Mucosa of stomach (tissue), 1 donor: ENCODE measurements around the gene DDX46.

Experiments used
- H3K27me3 ChIP-seq: one replicate; pipeline ENCODE4 v1.7.0; 2013; ENCODE audit warnings: mild to moderate bottlenecking, low read length; ENCODE audit not compliant: control insufficient read depth, insufficient read depth
- H3K36me3 ChIP-seq: one replicate; pipeline ENCODE4 v1.7.0; 2013; ENCODE audit warnings: low read length; ENCODE audit not compliant: control insufficient read depth, insufficient read depth
- H3K4me1 ChIP-seq: one replicate; pipeline ENCODE4 v1.7.0; 2013; ENCODE audit warnings: mild to moderate bottlenecking, low read length; ENCODE audit not compliant: control insufficient read depth, insufficient read depth
- H3K4me3 ChIP-seq: one replicate; pipeline ENCODE4 v1.7.0; 2013; ENCODE audit warnings: low read length
- H3K9ac ChIP-seq: one replicate; pipeline ENCODE4 v1.7.0; 2013; ENCODE audit warnings: mild to moderate bottlenecking, low read length, moderate library complexity
- H3K9me3 ChIP-seq: one replicate; pipeline ENCODE4 v1.7.0; 2013; ENCODE audit warnings: mild to moderate bottlenecking, low read length, moderate library complexity; ENCODE audit not compliant: control insufficient read depth
- donor health status: Pancreatic carcinoma.

Gene DDX46

GRCh38 chr5:134792286-134792685 lies 33.7 kb downstream of the DDX46 start:
- no peak overlapping the region for H3K9ac ChIP-seq
- H3K36me3 ChIP-seq, result no peaks in the 10 kb centered on the region
- no peaks in the 10 kb centered on the region for H3K4me1 ChIP-seq
- H3K4me3 ChIP-seq, result no peak overlapping the region
- H3K27me3 ChIP-seq, result no peaks in the 10 kb centered on the region
- no peaks in the 10 kb centered on the region for H3K9me3 ChIP-seq

GRCh38 chr5:134793111-134793510 lies 34.5 kb downstream of the DDX46 start:
- no peak overlapping the region for H3K4me3 ChIP-seq
- no peaks in the 10 kb centered on the region for H3K27me3 ChIP-seq
- H3K9ac ChIP-seq, result no peak overlapping the region
- no peaks in the 10 kb centered on the region for H3K36me3 ChIP-seq
- no peaks in the 10 kb centered on the region for H3K9me3 ChIP-seq
- no peaks in the 10 kb centered on the region for H3K4me1 ChIP-seq

GRCh38 chr5:134794082-134794481 lies 35.5 kb downstream of the DDX46 start:
- Histone ChIP-seq H3K27me3 (no peaks in the 10 kb centered on the region), H3K4me3 (no peak overlapping the region), H3K36me3 (no peaks in the 10 kb centered on the region), H3K4me1 (no peaks in the 10 kb centered on the region), H3K9ac (no peak overlapping the region), H3K9me3 (no peaks in the 10 kb centered on the region)

- Histone ChIP-seq H3K9ac (no peak overlapping the region), H3K4me1 (no peaks in the 10 kb centered on the region), H3K36me3 (no peaks in the 10 kb centered on the region), H3K4me3 (no peak overlapping the region), H3K9me3 (no peaks in the 10 kb centered on the region), H3K27me3 (no peaks in the 10 kb centered on the region)
Measured at GRCh38 chr5:134794819-134795218, 36.2 kb downstream of the DDX46 start.

- Histone ChIP-seq H3K4me3 (no peak overlapping the region), H3K27me3 (no peaks in the 10 kb centered on the region), H3K9me3 (no peaks in the 10 kb centered on the region), H3K4me1 (no peaks in the 10 kb centered on the region), H3K9ac (no peak overlapping the region), H3K36me3 (no peaks in the 10 kb centered on the region)
Measured at GRCh38 chr5:134798468-134798867, 39.9 kb downstream of the DDX46 start.

DNA sequence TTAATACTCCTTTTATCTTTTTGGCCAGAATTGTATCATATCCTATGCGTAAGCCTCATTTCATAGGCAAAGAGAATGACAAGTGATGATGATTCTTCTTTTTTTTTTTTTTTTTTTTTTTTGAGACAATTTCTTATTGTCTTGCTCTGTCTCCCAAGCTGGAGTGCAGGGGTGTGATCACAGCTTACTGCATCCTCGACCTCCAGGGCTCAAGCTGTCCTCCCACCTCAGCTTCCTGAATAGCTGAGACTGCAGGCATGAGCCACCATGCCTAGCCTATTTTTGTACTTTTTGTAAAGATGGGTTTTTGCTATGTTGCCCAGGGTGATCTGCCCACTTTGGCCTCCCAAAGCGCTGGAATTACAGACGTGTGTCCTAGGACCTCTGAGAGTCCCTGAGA lies 45.2 kb downstream of the DDX46 start:
- no peaks in the 10 kb centered on the region for H3K36me3 ChIP-seq
- H3K4me1 ChIP-seq, result no peaks in the 10 kb centered on the region
- H3K27me3 ChIP-seq, result no peaks in the 10 kb centered on the region
- H3K9ac ChIP-seq, result no peak overlapping the region
- H3K9me3 ChIP-seq, result no peaks in the 10 kb centered on the region
- no peak overlapping the region for H3K4me3 ChIP-seq

- Histone ChIP-seq H3K27me3 (no peaks in the 10 kb centered on the region), H3K4me1 (no peaks in the 10 kb centered on the region), H3K36me3 (no peaks in the 10 kb centered on the region), H3K9me3 (no peaks in the 10 kb centered on the region), H3K4me3 (no peak overlapping the region), H3K9ac (no peak overlapping the region)
Measured at GRCh38 chr5:134813407-134813806, 54.8 kb downstream of the DDX46 start.

GRCh38 chr5:134813827-134814226 lies 55.2 kb downstream of the DDX46 start:
- H3K9ac ChIP-seq, result no peak overlapping the region
- no peaks in the 10 kb centered on the region for H3K4me1 ChIP-seq
- H3K4me3 ChIP-seq, result no peak overlapping the region
- no peaks in the 10 kb centered on the region for H3K36me3 ChIP-seq
- no peaks in the 10 kb centered on the region for H3K27me3 ChIP-seq
- H3K9me3 ChIP-seq, result no peaks in the 10 kb centered on the region

- Histone ChIP-seq H3K9me3 (no peaks in the 10 kb centered on the region), H3K36me3 (no peaks in the 10 kb centered on the region), H3K9ac (no peak overlapping the region), H3K27me3 (no peaks in the 10 kb centered on the region), H3K4me3 (no peak overlapping the region), H3K4me1 (no peaks in the 10 kb centered on the region)
Measured at GRCh38 chr5:134817006-134817405, 58.4 kb downstream of the DDX46 start.

DNA sequence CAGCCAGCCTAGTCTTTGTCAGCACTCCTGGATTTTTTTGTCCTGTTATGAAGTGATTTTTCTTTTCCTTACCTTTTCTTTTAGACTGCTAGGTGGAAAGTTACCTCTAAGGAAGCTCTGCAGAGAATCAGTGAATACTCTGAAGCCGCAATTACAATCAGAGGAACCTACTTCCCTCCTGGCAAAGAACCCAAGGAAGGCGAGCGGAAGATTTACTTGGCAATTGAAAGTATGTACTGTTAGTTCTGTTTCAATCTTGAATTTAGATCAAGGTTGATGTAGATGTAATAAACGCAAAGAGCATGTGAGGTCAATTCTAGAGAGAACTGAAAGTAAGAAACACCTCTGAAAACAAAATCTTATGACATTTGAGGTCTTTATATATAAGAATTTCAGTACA lies 60.2 kb downstream of the DDX46 start:
- Histone ChIP-seq H3K4me1 (no peaks in the 10 kb centered on the region), H3K9ac (no peak overlapping the region), H3K4me3 (no peak overlapping the region), H3K36me3 (no peaks in the 10 kb centered on the region), H3K9me3 (no peaks in the 10 kb centered on the region), H3K27me3 (no peaks in the 10 kb centered on the region)

- Histone ChIP-seq H3K9me3 (no peaks in the 10 kb centered on the region), H3K9ac (no peak overlapping the region), H3K27me3 (no peaks in the 10 kb centered on the region), H3K4me1 (no peaks in the 10 kb centered on the region), H3K4me3 (no peak overlapping the region), H3K36me3 (no peaks in the 10 kb centered on the region)
Measured at GRCh38 chr5:134819407-134819963, 60.9 kb downstream of the DDX46 start.

DNA sequence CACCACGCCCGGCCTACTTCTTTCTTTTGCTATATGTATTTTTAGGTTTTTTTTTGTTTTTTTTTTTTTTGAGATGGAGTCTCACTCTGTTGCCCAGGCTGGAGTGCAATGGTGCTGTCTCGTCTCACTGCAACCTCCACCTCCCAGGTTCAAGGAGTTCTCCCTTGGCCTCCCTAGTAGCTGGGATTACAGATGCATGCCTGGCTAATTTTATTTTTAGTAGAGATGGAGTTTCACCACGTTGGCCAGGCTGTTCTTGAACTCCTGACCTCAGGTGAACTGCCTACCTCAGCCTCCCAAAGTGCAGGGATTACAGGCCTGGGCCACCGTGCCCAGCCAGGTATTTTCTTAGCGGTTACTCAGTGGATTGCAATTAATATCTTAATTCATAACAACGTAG lies 63.3 kb downstream of the DDX46 start:
- Histone ChIP-seq H3K27me3 (no peaks in the 10 kb centered on the region), H3K9me3 (no peaks in the 10 kb centered on the region), H3K9ac (no peak overlapping the region), H3K36me3 (no peaks in the 10 kb centered on the region), H3K4me3 (no peak overlapping the region), H3K4me1 (no peaks in the 10 kb centered on the region)

DNA sequence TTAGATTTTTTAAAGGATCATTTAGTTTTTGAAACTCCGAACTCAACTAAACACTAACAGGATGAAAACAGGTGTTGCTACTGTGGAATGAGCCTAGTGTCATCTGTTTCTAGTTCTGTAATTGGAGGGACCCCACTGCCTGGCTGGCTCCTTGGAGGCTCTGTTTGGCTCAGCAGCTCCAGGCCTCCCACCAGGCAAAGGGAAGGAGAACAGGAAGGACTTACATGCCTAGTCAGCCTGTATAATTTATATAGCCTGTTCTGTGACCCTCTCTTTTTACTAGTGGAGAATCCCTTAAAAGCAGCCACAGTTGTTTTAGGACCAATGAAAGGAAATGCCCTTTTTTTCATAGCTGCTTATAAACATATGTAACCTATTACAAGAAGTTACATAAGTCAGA lies 66.1 kb downstream of the DDX46 start:
- no peaks in the 10 kb centered on the region for H3K4me1 ChIP-seq
- no peaks in the 10 kb centered on the region for H3K27me3 ChIP-seq
- H3K9me3 ChIP-seq, result no peaks in the 10 kb centered on the region
- no peaks in the 10 kb centered on the region for H3K36me3 ChIP-seq
- no peak overlapping the region for H3K4me3 ChIP-seq
- H3K9ac ChIP-seq, result no peak overlapping the region
